Sigmoid colon (tissue), 7 donors: Measurements from ENCODE around the gene PRDM11. TPM values are rescaled to one million over a fixed set of nuclear protein-coding genes. Genes with fewer than 3 reads are reported as not detected.

ENCODE experiments used
- DNase-seq: peaks from one replicate; pipeline ENCODE4 v3.0.0-alpha.2; 2019
- H3K27ac ChIP-seq, 4 donors: fragments of 200-600 bp; sonication (generic); one replicate each; pipeline ENCODE4 v1.5.1; 2016 to 2019; ENCODE audit warnings: mild to moderate bottlenecking in 1 of 4
- H3K27me3 ChIP-seq, 3 donors: fragments of 200-600 bp; sonication (generic); one replicate each; pipeline ENCODE4 v1.5.1; 2019; ENCODE audit warnings: mild to moderate bottlenecking in 1 of 3
- H3K36me3 ChIP-seq, 4 donors: fragments of 200-600 bp; sonication (generic); one replicate each; pipeline ENCODE4 v1.5.1; 2016 to 2019
- H3K4me1 ChIP-seq, 4 donors: fragments of 200-600 bp; sonication (generic); one replicate each; pipeline ENCODE4 v1.5.1; 2017 to 2019
- H3K4me3 ChIP-seq, 4 donors: fragments of 200-600 bp; sonication (generic); one replicate each; pipeline ENCODE4 v1.5.1; 2017 to 2019; ENCODE audit warnings: mild to moderate bottlenecking in 2 of 4, moderate library complexity in 1 of 4
- H3K9me3 ChIP-seq, 4 donors: fragments of 200-600 bp in 3 of 4; sonication (generic) in 3 of 4; one replicate each; pipeline versions ENCODE4 v1.5.1 to v1.6.1; 2013 to 2019
- CTCF ChIP-seq, 4 experiments: fragments of 450-650 bp in 3 of 4; fragments of 200-600 bp in 1 of 4; IDR thresholded peaks; one replicate each; pipeline ENCODE4 v1.5.1; 2016 to 2019; ENCODE audit warnings: antibody characterized with exemption in 4 of 4, mild to moderate bottlenecking in 3 of 4, moderate library complexity in 2 of 4
- EP300 ChIP-seq, 4 donors: sonication (generic); formaldehyde crosslinking; IDR thresholded peaks; one replicate each; pipeline ENCODE4 v1.6.1; 2017; ENCODE audit warnings: antibody characterized with exemption in 4 of 4
- POLR2A ChIP-seq, 2 donors: fragments of 450-650 bp; IDR thresholded peaks; one replicate each; pipeline ENCODE4 v1.6.1; 2016; ENCODE audit warnings: antibody characterized with exemption in 2 of 2, mild to moderate bottlenecking in 2 of 2, moderate library complexity in 2 of 2
- POLR2AphosphoS5 ChIP-seq, 4 donors: sonication (generic); formaldehyde crosslinking; IDR thresholded peaks; one replicate each; pipeline ENCODE4 v1.6.1; 2017; ENCODE audit warnings: antibody characterized with exemption in 4 of 4
- WGBS, 2 donors: extraction: QIAGEN DNeasy Blood & Tissue Kit; methylation state at CpG; one replicate each; pipeline ENCODE4 v1.1.7; 2013; 5-methylcytosine and 5-hydroxymethylcytosine counted together
- intact Hi-C: fragments of 100-400 bp; cut with DNase I; formaldehyde crosslinking; loops from one replicate; pipeline ENCODE4 v1.15.1; 2023
- polyA plus RNA-seq, 3 donors: library from polyadenylated mRNA; stranded (reverse); fragments of 200-250 nt; gene quantifications; one replicate each; pipeline ENCODE4 v1.2.3, GENCODE V29; 2013
- total RNA-seq, 4 donors: library from RNA; depleted of rRNA; stranded (reverse); fragments of >200 nt; gene quantifications; one replicate each; pipeline ENCODE4 v1.1.0, GENCODE V29; 2016
- donor health status: healthy with polysubstance abuse.
- donor health status: Bipolar disorder and iron deficiency.
- donor health status: healthy.

The PRDM11 gene
- total and polyA plus RNA-seq, 7 donors, result 0.92 to 23.2 (median 12.7) TPM

- TF ChIP-seq EP300 (IDR thresholded peaks at IDR 0.05) (no peak), CTCF (IDR thresholded peaks at IDR 0.05) (no peak), POLR2AphosphoS5 (IDR thresholded peaks at IDR 0.05) (no peak), POLR2A (IDR thresholded peaks at IDR 0.05) (no peak)
- peak; percentile 30 for DNase-seq
Observed at GRCh38 chr11:45170484-45170883, 24.0 kb downstream of the PRDM11 start.

GRCh38 chr11:45171550-45171949 is 25.1 kb downstream of the PRDM11 start:
- Histone ChIP-seq H3K4me1 (peaks cover 0 to 11% (median 0%) of the 10 kb centered on the region in 4 donors), H3K4me3 (no peak overlapping the region), H3K27ac (no peak overlapping the region), H3K27me3 (no peaks in the 10 kb centered on the region), H3K9me3 (no peaks in the 10 kb centered on the region), H3K36me3 (no peaks in the 10 kb centered on the region)
- WGBS, 2 donors, result 24 to 55% methylated on average over 2 of the region's 2 CpGs
- intact Hi-C loops, result no loop called here
- DNase-seq, result no peak
- TF ChIP-seq EP300 (IDR thresholded peaks at IDR 0.05) (no peak), POLR2A (IDR thresholded peaks at IDR 0.05) (no peak)

More at GRCh38 chr11:45170484-45170883, 24.0 kb downstream of the PRDM11 start:
- WGBS, 2 donors, result 81 to 82% methylated on average over 2 of the region's 2 CpGs
- no peaks in the 10 kb centered on the region for H3K27me3 ChIP-seq
- H3K9me3 ChIP-seq, result no peaks in the 10 kb centered on the region
- H3K27ac ChIP-seq, result no peak overlapping the region
- no peak overlapping the region for H3K4me3 ChIP-seq
- intact Hi-C loops, result no loop called here
- peaks cover 0 to 11% (median 0%) of the 10 kb centered on the region in 4 donors for H3K4me1 ChIP-seq
- no peaks in the 10 kb centered on the region for H3K36me3 ChIP-seq

- no peaks in the 10 kb centered on the region for H3K36me3 ChIP-seq
- no peaks in the 10 kb centered on the region for H3K9me3 ChIP-seq
- no peak for TF ChIP-seq EP300 (IDR thresholded peaks at IDR 0.05)
- TF ChIP-seq POLR2A (IDR thresholded peaks at IDR 0.05), result no peak
- no peaks in the 10 kb centered on the region for H3K27me3 ChIP-seq
- no peak for DNase-seq
- intact Hi-C loops, result no loop called here
- WGBS, 2 donors, result 22 to 74% methylated on average over 5 of the region's 5 CpGs
- H3K4me3 ChIP-seq, result no peak overlapping the region
- H3K4me1 ChIP-seq, result peaks cover 0 to 19% (median 6%) of the 10 kb centered on the region in 4 donors
- no peak overlapping the region for H3K27ac ChIP-seq
Observed at GRCh38 chr11:45173064-45173463, 26.6 kb downstream of the PRDM11 start.

GRCh38 chr11:45174168-45174835 is 27.9 kb downstream of the PRDM11 start:
- intact Hi-C loops, result no loop called here
- no peak overlapping the region for H3K4me3 ChIP-seq
- TF ChIP-seq EP300 (IDR thresholded peaks at IDR 0.05) (no peak), CTCF (IDR thresholded peaks at IDR 0.05) (no peak), POLR2AphosphoS5 (IDR thresholded peaks at IDR 0.05) (no peak), POLR2A (IDR thresholded peaks at IDR 0.05) (no peak)

GRCh38 chr11:45174963-45175362 is 28.5 kb downstream of the PRDM11 start:
- 92 to 96% methylated on average over 4 of the region's 4 CpGs for WGBS, 2 donors
- peaks cover 0 to 20% (median 14%) of the 10 kb centered on the region in 4 donors for H3K4me1 ChIP-seq
- no peak for DNase-seq
- intact Hi-C loops, result no loop called here
- H3K36me3 ChIP-seq, result no peaks in the 10 kb centered on the region
- no peak overlapping the region for H3K27ac ChIP-seq
- TF ChIP-seq POLR2AphosphoS5 (IDR thresholded peaks at IDR 0.05) (no peak), POLR2A (IDR thresholded peaks at IDR 0.05) (no peak), CTCF (IDR thresholded peaks at IDR 0.05) (no peak), EP300 (IDR thresholded peaks at IDR 0.05) (no peak)
- no peak overlapping the region for H3K4me3 ChIP-seq
- no peaks in the 10 kb centered on the region for H3K9me3 ChIP-seq
- no peaks in the 10 kb centered on the region for H3K27me3 ChIP-seq

More at GRCh38 chr11:45174168-45174835, 27.9 kb downstream of the PRDM11 start:
- 91 to 95% methylated on average over 6 of the region's 6 CpGs for WGBS, 2 donors
- DNase-seq, result no peak
- no peaks in the 10 kb centered on the region for H3K36me3 ChIP-seq
- no peaks in the 10 kb centered on the region for H3K9me3 ChIP-seq
- H3K27me3 ChIP-seq, result no peaks in the 10 kb centered on the region
- H3K4me1 ChIP-seq, result peaks cover 0 to 17% (median 9%) of the 10 kb centered on the region in 4 donors
- no peak overlapping the region for H3K27ac ChIP-seq
